Activated naive CD8-positive, alpha-beta T cell treated with anti-CD3 and anti-CD28 coated beads, Interleukin-2, amount 10 ng/mL, durations not matched to agents 7 days and 5 days (primary cell): ENCODE data around the gene MTUS2. TPM values are rescaled to one million over a fixed set of nuclear protein-coding genes. Genes with fewer than 3 reads are reported as not detected.

Source experiments
- ATAC-seq: fragments of 150-1000 bp; cut with Tn5 transposase; one replicate; pipeline ENCODE4 v1.10.0; 2021; ENCODE audit warnings: low read depth, moderate library complexity
- POLR2A ChIA-PET: fragments of 350-600 bp; sonication (Branson Sonifier 250); formaldehyde crosslinking; loops from one replicate; lab custom pipeline; 2021; ENCODE audit warnings: antibody characterized with exemption; lab: Charles Lee
- DNase-seq: peaks from one replicate; pipeline ENCODE4 v3.0.0; 2021
- H3K27ac Mint-ChIP-seq: one replicate; pipeline ENCODE4 v1.8.0; 2022; ENCODE audit warnings: mild to moderate bottlenecking, mixed read lengths
- H3K27me3 Mint-ChIP-seq: one replicate; pipeline ENCODE4 v1.8.0; 2022; ENCODE audit warnings: mild to moderate bottlenecking, moderate library complexity, mixed read lengths
- H3K36me3 Mint-ChIP-seq: one replicate; pipeline ENCODE4 v1.8.0; 2021; ENCODE audit warnings: mild to moderate bottlenecking, mixed read lengths
- H3K4me1 Mint-ChIP-seq: one replicate; pipeline ENCODE4 v1.8.0; 2021; ENCODE audit warnings: mixed read lengths
- H3K4me3 Mint-ChIP-seq: one replicate; pipeline ENCODE4 v1.8.0; 2022; ENCODE audit warnings: mild to moderate bottlenecking, moderate library complexity, mixed read lengths
- H3K9me3 Mint-ChIP-seq: one replicate; pipeline ENCODE4 v1.8.0; 2021; ENCODE audit warnings: mixed read lengths
- total RNA-seq, 2 experiments: library from RNA; stranded (reverse); gene quantifications; one replicate each; pipeline ENCODE4 v1.2.3, GENCODE V29; 2021

Gene MTUS2
- total RNA-seq, 2 experiments from 2014 or later = not detected

DNA sequence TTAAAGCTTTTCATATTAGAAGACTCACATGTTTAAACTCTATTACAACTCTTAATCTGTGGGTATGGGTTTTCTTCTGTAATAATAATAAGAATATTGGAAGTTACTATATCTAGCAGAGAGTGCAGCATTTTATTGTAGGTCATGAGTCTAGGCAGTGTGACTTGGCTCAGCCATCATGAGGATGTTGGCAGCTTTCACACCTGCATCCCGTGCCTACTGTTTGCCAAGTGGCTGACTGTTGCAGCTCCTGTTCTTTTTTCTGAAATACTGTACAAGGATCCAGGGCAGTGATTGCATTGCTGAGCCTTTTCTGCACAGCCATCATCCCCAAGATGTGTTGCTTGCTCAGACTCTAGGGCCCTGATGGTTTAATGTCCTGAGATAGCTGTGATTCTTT lies 47.4 kb downstream of the MTUS2 start:
- Mint-ChIP-seq H3K27ac (no peak overlapping the region), H3K4me3 (no peak overlapping the region), H3K9me3 (peaks cover 2% of the 10 kb centered on the region), H3K36me3 (no peaks in the 10 kb centered on the region), H3K4me1 (no peaks in the 10 kb centered on the region), H3K27me3 (peaks cover 13% of the 10 kb centered on the region)
- DNase-seq = no peak
- POLR2A ChIA-PET = no interaction called here
- no peak for ATAC-seq

DNA sequence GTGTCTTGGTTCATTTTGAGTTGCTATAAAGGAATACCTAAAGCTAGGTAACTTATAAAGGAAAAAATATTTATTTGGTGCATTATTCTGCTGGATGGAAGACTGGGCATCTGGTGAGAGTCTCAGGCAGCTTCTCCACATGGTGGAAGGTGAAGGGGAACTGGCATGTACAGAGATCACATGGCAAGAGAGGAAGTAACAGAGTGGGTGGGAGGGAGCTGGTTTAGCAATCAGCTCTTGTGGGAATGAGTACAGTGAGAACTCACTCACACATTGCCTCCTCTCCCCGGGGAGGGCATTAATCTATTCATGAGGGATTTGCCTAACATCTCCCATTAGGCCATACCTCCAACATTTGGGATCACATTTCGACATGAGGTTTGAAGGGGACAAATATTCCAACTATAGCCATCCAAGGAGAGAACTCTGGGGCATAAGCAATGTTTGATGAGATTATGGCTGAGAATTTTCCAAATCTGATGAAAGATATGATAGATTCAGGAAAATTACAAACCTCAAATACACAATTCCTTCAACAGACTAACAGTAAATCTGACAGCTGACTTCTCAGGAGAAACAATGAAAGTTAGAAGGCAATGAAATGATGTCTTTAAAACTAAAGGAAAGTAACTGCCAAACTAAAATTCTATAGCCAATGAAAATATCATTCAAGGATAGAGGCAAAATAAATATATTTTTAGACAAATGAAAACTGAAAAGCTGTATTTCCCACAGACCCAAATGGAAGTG lies 52.5 kb downstream of the MTUS2 start:
- DNase-seq (no peak), ATAC-seq (no peak)
- H3K27me3 Mint-ChIP-seq = peaks cover 7% of the 10 kb centered on the region
- no peak overlapping the region for H3K4me3 Mint-ChIP-seq
- POLR2A ChIA-PET = no interaction called here
- H3K36me3 Mint-ChIP-seq = no peaks in the 10 kb centered on the region
- H3K4me1 Mint-ChIP-seq = no peaks in the 10 kb centered on the region
- H3K27ac Mint-ChIP-seq = no peak overlapping the region
- peaks cover 9% of the 10 kb centered on the region for H3K9me3 Mint-ChIP-seq

DNA sequence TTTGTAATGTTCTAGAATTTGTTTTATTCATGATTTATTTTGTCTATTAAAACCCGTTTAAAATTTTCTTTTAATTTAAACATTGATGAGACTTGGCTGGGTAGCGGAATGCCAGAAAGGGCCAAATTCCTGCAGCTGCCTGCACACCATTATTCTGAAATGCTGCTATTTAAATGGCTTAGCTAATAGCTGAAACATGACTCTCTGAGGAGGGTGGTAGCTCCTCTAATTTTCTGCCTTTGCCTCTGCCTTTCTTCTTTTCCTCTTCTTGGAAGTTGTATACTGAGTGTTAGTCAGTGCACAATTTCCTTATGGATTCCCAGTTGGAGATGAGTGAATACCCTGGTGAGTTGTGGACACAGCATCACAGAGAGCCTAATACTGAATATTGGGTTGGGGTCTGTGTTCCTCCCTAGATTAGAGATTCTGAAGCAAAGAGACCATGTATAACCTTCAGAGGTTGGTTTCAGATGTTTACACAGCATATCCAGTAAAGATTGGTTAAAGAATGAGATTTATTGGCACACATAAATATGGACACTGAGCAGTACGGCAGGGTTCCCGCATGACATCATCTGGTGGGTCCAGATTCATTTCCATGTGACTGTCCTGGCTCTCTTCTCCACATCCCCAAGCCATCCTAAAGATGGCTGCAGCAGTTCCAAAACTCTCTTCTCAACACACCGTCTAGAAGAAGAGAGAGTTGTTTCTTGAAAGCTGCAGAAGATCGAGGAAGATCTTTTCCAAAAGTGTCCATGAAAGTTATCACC lies 55.9 kb downstream of the MTUS2 start:
- DNase-seq (no peak), ATAC-seq (no peak)
- H3K9me3 Mint-ChIP-seq = peaks cover 10% of the 10 kb centered on the region
- H3K27ac Mint-ChIP-seq = no peak overlapping the region
- H3K27me3 Mint-ChIP-seq = peaks cover 3% of the 10 kb centered on the region
- POLR2A ChIA-PET = no interaction called here
- H3K4me3 Mint-ChIP-seq = no peak overlapping the region
- H3K4me1 Mint-ChIP-seq = no peaks in the 10 kb centered on the region
- H3K36me3 Mint-ChIP-seq = no peaks in the 10 kb centered on the region

DNA sequence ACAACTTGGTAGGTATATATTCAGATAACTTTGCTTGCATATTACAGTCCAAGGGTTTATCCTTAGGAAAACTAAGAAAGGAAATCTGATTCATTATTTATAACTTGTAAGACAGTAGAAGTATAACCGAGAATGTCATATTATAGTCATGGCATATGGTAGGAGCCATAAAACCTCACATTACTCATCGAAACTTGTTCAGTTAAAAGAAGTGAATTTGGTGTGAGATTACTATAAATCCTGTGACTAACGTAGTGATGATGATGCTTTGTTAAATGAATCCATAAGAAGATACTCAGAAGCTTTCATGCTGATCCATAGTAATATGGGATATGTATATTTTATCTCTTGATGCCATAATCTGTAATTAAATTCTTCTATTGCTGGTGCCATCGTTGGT lies 57.3 kb downstream of the MTUS2 start:
- Mint-ChIP-seq H3K27ac (no peak overlapping the region), H3K9me3 (peaks cover 8% of the 10 kb centered on the region), H3K27me3 (no peaks in the 10 kb centered on the region), H3K4me3 (no peak overlapping the region), H3K36me3 (no peaks in the 10 kb centered on the region), H3K4me1 (no peaks in the 10 kb centered on the region)
- POLR2A ChIA-PET = no interaction called here
- DNase-seq (no peak), ATAC-seq (no peak)

DNA sequence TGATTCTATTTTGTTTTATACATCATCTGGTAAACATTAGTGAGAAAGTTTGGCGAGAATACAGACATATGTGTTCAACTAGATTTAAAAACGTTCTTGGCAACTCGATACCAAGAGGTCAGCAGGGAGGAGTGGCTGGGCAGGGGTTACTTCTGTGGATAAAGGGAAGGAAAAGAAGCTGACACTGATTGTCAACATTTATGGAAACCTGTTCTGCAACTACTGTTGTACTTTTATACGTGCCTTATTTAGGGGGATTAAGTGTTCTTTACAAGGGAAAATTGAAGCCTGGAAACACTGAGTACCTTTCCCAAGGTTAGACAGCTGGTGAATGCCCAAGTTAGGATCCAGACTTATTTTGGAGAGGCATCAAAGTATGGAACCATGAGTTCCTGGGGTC lies 65.0 kb downstream of the MTUS2 start:
- no peak for DNase-seq
- no peak overlapping the region for H3K27ac Mint-ChIP-seq
- no peak overlapping the region for H3K4me3 Mint-ChIP-seq
- H3K9me3 Mint-ChIP-seq = no peaks in the 10 kb centered on the region
- no peaks in the 10 kb centered on the region for H3K4me1 Mint-ChIP-seq
- H3K36me3 Mint-ChIP-seq = no peaks in the 10 kb centered on the region
- POLR2A ChIA-PET = no interaction called here
- no peaks in the 10 kb centered on the region for H3K27me3 Mint-ChIP-seq
- ATAC-seq = no peak

DNA sequence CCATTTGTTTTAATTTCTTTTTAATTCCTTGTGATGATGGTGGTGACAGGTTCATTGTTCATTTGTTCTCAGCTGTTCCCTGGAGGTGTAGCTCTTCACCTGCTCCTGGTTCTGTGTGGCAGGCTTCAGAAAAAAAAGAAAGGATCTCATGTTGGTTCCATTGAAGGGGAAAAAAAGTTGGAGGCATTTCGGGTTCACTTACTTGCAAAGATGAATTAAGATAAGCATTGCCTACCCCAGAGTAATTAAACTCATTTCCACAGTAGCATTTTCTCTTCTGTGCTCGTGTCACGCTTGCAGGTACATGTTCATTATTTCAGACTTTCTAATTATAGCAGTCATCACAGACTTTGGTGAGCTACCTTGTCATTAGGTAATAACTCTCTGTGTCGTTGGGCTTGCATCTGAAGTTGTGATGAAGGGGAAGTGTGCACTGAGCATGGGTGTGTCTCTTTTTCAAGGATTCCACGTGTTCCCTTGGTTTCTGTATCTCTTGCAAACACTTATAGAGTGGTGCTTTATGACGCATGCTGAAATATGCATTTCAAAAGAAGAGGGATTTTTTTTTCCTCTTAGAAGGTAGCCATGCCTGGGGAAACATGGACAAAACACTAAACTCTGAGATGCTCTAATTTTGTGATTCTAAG lies 69.1 kb downstream of the MTUS2 start:
- no peaks in the 10 kb centered on the region for H3K36me3 Mint-ChIP-seq
- H3K27ac Mint-ChIP-seq = no peak overlapping the region
- no peaks in the 10 kb centered on the region for H3K9me3 Mint-ChIP-seq
- POLR2A ChIA-PET = no interaction called here
- no peaks in the 10 kb centered on the region for H3K4me1 Mint-ChIP-seq
- H3K4me3 Mint-ChIP-seq = no peak overlapping the region
- DNase-seq (no peak), ATAC-seq (no peak)
- H3K27me3 Mint-ChIP-seq = no peaks in the 10 kb centered on the region

DNA sequence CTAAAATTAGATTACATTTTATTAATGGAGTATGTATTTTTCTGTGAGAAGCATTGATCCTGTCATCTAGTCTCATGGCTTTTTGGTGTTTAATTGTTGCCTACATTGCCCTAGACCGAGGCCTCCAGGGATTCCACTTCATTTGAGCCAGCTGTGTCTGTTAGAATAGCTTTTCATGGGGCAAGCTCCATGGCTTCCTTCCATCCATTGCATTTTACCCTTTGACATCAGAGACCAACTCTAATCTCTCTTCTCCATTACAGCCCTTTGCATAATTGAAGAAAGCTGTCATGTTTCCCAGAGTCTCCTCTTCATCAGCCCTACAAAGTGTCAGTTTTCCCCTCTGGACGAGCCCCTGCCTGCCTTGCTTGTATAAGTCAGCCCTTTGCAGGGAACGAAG lies 70.6 kb downstream of the MTUS2 start:
- no peaks in the 10 kb centered on the region for H3K9me3 Mint-ChIP-seq
- no peak for ATAC-seq
- H3K4me1 Mint-ChIP-seq = no peaks in the 10 kb centered on the region
- H3K4me3 Mint-ChIP-seq = no peak overlapping the region
- no peaks in the 10 kb centered on the region for H3K36me3 Mint-ChIP-seq
- H3K27ac Mint-ChIP-seq = no peak overlapping the region
- POLR2A ChIA-PET = no interaction called here
- H3K27me3 Mint-ChIP-seq = no peaks in the 10 kb centered on the region
- DNase-seq = no peak

DNA sequence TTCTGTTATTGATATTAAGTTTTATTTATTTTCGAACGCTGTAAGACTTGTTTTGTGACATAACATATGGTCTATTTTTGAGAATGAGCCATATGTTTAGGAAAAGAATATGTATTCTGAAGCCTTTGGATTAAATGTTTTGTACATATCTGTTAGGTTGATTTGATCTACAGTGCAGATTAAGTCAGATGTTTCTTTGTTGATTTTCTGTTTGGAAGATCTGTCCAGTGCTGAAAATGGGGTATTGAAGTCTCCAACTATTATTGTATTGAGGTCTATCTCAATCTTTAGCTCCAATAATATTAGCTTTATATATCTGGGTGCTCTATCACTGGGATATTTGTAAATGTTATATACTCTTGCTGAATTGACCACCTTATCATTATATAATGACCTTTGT lies 97.9 kb downstream of the MTUS2 start:
- no peak overlapping the region for H3K27ac Mint-ChIP-seq
- H3K9me3 Mint-ChIP-seq = peaks cover 13% of the 10 kb centered on the region
- H3K4me1 Mint-ChIP-seq = no peaks in the 10 kb centered on the region
- POLR2A ChIA-PET = no interaction called here
- no peaks in the 10 kb centered on the region for H3K36me3 Mint-ChIP-seq
- ATAC-seq (no peak), DNase-seq (no peak)
- no peaks in the 10 kb centered on the region for H3K27me3 Mint-ChIP-seq
- H3K4me3 Mint-ChIP-seq = no peak overlapping the region

DNA sequence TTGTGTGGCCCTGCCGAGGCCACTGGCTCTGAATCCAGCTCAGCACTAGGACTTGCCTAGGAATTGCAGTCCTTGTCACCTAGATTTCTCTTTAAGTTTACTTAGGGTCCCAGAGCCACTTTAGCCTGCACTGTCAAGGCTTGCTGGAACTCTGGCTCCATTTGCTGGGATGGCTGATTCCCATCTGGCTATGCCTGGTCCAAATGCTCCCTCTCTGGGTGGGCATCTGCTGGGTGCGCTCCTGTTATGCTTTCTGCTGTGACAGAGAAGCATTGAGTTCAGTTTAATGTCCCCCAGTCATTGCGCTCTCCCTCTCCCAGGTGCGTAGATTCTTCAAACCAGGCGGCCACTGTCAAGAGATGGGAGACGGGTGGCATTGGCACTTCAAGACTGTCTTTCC lies 102.2 kb downstream of the MTUS2 start:
- peaks cover 4% of the 10 kb centered on the region for H3K9me3 Mint-ChIP-seq
- H3K4me3 Mint-ChIP-seq = no peak overlapping the region
- POLR2A ChIA-PET = no interaction called here
- no peaks in the 10 kb centered on the region for H3K4me1 Mint-ChIP-seq
- H3K27me3 Mint-ChIP-seq = no peaks in the 10 kb centered on the region
- ATAC-seq (no peak), DNase-seq (no peak)
- H3K36me3 Mint-ChIP-seq = no peaks in the 10 kb centered on the region
- H3K27ac Mint-ChIP-seq = no peak overlapping the region

DNA sequence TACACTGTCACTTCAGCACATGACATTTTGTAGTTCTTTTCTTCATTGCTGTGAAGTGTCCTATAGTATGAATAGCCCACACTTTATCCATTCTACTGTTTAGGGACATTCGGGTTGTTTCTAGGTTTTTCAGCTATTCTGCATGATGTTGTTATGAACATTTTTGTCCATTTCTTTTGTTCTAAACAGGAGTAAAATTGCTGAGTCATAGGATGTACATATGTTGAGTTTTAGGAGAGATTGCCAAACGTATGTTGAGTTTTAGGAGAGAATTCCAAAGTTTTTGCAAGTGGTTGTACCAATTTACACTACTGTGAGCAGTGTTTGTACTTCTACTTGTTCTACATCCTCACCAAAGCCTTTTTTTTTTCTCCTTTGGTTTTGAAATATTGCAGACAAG lies 115.0 kb downstream of the MTUS2 start:
- Mint-ChIP-seq H3K4me1 (no peaks in the 10 kb centered on the region), H3K36me3 (no peaks in the 10 kb centered on the region), H3K9me3 (no peaks in the 10 kb centered on the region), H3K27me3 (no peaks in the 10 kb centered on the region), H3K27ac (no peak overlapping the region), H3K4me3 (no peak overlapping the region)
- POLR2A ChIA-PET = no interaction called here
- DNase-seq (no peak), ATAC-seq (no peak)

DNA sequence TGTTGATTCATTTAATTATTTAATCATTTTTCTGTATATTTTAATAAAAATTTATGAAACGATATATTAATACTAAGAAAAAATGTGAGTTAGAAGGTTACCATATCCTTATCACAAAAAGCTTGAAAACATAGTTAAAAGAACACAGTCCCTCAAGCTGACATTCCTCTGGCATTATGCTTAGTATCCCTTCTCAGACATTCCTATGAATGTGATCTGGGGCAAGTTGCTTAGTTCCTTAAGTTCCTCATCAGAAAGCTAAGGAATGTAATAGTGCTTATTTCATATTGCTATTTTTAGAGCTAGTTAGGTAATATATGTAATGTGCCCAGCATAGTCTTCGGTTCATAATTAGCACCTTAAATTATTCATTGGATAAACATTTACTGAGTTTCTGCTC lies 122.8 kb downstream of the MTUS2 start:
- POLR2A ChIA-PET = no interaction called here
- no peak for DNase-seq
- Mint-ChIP-seq H3K36me3 (no peaks in the 10 kb centered on the region), H3K27me3 (peaks cover 6% of the 10 kb centered on the region), H3K4me1 (no peaks in the 10 kb centered on the region), H3K27ac (no peak overlapping the region), H3K4me3 (no peak overlapping the region), H3K9me3 (no peaks in the 10 kb centered on the region)
- ATAC-seq = no peak

DNA sequence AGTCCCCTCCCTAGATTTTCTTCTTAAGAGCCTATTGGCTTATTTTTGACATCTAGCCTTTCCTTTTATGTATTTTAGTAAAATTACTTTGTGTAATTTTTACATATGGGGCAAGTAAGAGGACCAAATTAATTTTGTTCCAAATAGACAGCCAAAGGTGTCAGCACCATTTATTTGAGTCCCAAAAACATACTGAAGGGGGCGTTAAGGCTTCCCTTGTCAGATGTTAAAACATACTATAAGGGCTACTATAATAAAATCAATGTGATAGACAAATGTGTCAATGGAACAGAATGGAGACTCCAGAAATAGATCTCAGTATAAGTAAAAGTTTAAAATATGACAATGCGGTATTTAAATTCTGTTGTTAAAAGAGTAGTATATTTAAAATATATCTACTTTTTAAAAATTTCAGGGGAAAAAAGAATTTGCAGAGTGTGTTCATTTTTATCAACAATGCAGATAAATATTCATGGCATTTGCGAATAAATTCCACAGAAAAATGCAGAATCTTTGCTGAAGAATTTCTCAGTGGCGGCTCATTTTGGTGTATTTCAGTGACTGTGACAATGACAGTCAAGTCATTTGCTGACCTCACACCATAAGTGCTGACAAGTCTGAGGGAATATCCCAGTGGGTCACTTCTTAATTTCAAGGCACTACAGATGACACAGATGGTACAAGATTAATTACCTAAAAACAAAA lies 133.7 kb downstream of the MTUS2 start:
- ATAC-seq (no peak), DNase-seq (no peak)
- H3K4me3 Mint-ChIP-seq = no peak overlapping the region
- no peaks in the 10 kb centered on the region for H3K36me3 Mint-ChIP-seq
- no peak overlapping the region for H3K27ac Mint-ChIP-seq
- H3K4me1 Mint-ChIP-seq = no peaks in the 10 kb centered on the region
- H3K9me3 Mint-ChIP-seq = no peaks in the 10 kb centered on the region
- H3K27me3 Mint-ChIP-seq = no peaks in the 10 kb centered on the region
- POLR2A ChIA-PET = no interaction called here

DNA sequence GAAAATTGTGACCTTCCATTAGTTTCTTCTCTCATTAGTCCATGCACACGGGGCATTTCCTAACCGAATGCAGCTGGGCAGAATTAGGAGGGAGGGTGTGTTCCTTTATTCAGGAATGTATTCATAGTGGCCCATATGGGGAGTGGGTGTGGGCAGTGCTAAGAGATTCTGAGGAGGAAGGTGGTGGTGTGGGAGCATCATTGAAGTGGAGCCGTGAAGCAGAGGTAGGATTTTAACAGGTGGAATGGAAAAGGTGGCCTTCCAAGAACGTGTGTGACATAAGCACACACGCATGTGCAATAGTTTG lies 134.2 kb downstream of the MTUS2 start:
- POLR2A ChIA-PET = no interaction called here
- H3K9me3 Mint-ChIP-seq = no peaks in the 10 kb centered on the region
- ATAC-seq = no peak
- H3K27me3 Mint-ChIP-seq = no peaks in the 10 kb centered on the region
- H3K36me3 Mint-ChIP-seq = no peaks in the 10 kb centered on the region
- H3K4me3 Mint-ChIP-seq = no peak overlapping the region
- H3K4me1 Mint-ChIP-seq = no peaks in the 10 kb centered on the region
- DNase-seq = no peak
- no peak overlapping the region for H3K27ac Mint-ChIP-seq
